HG03460 (cell line): ENCODE measurements around the gene CCDC24.
A peak's percentile ranks its signal among the peaks of the same experiment; 100 is the strongest.

Source experiments
- ATAC-seq: cut with Tn5 transposase; IDR thresholded peaks from one replicate; pipeline ENCODE4 v1.9.1; 2021; ENCODE audit not compliant: unreplicated experiment

CCDC24 gene

DNA sequence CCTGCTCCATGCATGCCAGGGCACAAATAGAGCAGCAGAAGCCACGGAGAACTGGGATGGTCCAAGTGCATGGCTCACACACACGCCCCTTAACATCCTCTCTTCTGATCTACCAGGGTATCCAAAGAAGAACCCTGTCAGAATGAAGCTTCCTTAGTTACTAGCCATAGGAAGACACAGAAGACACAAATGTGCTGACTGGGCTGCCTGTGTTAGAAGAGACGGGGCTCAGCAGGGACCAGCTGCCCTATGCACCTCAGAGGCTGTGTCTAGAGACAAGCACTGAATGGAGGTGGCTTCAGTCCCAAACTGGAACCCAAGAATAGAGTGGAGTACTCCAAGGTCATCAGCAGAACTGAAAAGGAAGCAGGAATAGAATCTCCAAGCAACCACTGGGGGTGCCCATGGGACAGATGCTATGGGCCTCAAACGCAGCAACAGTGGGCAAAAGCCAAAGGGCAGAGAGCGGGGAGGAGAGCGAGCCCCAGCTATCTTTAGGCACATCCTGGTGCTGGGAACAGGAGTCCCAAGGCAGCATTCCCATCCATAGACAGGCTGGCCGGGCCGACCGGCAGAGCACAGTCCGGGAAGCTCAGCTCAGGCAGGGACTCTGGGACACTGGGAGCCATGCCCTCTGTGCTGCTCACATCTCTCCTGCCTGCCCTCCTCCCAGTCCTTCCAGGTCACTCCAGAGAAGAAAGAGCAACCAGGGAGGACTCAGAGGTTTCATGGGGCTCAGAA lies 30.4 kb downstream of the CCDC24 start:
- no peak for ATAC-seq

DNA sequence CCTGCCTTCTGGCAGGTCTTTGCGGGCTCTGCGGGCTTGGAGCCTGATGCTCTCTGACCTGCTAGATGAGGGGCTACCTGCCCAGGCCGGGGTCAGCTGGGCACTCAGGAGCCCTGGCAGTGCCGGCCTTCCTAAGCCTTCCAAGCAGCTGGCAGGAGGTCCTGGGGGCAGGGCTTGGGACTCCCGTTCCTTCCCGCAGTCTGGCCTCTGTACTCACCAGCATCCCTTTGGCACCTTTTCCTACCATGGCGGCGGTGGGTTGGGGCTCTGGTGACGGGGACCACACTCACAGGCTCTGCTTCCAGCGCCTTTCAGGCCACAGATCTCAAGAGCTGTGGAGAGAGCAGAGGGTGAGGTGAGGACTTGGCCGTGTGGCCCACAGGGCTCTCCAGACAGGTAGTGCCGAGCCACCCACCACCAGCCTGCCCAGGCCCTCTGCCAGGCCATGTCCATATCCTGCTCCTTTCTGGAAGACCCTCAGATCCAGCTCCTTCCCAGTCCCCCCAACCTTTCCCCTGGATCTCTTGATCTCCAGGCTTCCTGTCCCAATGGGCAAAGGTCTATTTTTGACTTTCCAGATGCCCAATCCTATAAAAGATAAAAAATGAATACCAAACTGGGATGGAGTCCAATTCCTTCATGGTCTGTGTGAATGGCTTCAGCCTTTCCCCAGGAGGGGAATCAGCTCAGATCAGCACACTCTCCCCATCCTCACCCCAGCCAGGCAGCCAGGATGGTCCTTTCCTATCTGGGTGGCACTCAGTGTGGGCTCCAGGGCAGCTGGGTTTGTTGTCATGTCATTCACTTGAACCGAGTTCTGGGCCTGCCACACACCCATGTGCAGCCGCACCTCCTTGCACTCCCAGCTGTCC lies 32.9 kb downstream of the CCDC24 start:
- no peak for ATAC-seq

DNA sequence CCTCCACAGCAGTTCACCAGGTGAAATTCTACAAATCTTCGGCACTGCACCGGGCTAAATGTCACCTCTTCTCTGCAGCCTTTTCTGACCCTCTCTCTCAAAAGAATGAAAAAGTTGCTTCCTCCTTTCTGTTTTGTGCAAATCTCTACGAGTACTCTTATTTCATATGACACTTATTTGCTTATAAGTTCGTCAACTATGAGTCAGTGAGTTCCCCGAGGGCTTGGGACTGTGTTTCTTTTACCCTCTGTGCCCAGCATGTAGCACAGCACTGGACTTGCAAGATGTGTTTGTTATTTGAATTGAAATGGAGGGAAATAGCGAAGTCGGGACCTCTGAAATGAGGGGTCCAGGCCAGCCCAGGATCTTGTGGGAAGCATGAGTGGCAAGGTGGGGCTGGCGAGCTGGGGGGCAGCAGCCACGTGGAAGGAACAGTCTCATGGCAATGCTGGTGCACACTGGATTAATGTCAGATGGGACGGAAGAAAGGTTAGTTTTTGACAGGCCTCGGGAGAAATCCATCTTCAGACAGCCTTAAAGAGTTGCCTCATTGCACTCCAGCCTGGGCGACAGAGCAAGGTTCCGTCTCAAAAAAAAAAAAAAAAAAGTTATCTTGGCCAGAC lies 33.6 kb downstream of the CCDC24 start:
- no peak for ATAC-seq

DNA sequence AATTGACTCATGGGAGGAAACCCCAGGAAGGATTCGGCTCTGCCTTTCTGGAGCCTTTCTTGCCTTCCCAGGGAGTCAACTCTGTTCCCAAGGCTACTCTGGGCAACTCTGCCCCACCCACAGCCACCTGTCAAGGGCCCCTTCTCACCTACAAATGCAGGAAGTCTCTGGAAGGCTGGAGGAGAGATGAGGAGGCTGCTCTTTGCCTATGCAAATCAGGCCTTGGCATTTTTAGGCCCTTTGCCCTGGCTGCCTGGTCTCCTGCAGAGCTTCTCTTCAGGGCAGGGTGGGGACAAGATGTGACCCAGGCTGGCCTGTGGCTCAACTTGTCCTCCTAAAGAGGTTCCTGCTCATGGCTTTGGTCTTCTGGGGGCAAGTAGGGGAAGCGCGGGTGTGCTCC lies 34.4 kb downstream of the CCDC24 start:
- ATAC-seq, result no peak

DNA sequence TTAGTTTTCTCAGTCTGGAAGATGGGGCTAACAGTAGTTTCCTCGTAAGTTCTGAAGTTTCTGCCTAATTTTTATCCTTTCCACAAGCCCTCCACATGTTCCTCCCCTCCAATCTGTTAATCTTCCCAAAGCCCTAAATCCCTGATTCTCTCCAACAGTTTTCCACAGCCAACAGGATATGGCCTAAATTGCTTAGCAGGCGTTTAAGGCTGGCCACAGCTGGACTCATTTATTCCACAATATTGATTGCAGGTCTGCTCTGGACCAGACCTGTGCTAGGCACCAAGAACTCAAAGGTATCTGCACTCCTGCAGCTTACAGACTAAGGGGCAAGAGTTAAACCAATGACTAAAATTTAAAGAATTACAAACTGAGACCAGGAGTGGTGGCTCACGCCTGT lies 35.9 kb downstream of the CCDC24 start:
- no peak for ATAC-seq

DNA sequence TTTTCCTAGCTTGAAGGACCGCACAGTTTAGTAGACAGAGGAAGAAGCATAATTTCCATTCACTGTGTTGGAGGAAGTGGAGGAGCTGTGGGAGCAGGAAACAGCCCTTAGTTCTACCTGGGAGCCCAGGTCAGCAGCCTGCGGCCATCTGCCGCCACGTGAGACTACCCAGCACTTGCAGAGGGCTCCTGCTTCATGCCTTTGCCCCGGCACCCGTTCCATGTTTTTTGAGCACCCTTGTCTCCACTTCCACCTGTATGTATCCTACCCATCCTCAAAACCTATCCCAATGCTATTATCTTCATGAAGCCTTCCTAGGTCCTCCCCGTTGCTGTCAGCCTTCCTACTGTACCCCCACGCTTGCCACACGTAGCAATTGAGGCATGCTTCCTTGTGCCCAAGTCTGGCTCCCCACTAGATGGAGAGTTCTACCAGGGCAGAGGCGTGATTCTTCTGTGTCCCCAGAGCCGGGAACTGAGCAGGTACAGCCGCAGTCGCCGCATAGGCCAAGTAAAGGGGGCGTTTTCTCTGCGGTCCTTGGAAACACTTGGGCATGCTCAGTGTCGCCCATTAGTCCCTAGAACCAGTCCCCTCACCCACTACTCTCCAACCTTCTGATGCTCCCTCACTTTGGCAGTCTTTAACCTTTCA lies 38.0 kb downstream of the CCDC24 start:
- ATAC-seq, result peak; percentile 32

DNA sequence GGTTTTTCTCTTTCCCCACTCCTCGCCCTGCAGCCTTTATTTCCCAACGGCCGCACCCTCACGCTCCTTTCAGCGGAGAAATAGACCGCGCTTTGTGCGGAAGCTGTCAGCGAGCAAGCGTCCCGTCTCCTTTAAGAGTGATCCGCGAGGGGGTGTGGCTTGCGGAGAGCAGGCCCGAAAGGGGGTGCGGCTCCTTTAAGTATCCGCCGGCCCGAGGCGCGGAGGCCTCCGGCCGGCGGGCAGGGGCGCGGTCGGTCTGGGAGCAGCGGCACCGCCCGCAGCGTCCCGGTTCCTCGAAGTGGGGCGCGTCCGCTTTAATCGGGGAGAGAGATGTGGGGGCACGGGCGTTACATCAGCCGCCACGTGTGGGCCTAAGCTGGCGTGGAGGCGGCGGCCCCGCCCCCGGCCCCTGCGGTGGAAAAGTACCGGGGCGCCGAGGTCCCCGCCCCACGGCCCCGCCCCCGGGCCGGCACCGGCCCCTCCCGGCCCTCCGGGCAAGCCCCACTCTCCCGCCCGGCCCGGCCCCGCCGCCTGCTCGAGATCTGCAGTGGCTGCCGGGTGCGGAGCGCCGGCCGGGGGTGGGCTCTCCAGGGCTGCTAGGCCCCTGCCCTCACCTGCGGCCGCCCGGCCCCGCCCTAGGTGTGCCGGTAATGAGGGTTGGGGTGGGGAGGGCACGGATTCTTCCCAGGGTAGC lies 38.7 kb downstream of the CCDC24 start:
- peak; percentile 73 for ATAC-seq

DNA sequence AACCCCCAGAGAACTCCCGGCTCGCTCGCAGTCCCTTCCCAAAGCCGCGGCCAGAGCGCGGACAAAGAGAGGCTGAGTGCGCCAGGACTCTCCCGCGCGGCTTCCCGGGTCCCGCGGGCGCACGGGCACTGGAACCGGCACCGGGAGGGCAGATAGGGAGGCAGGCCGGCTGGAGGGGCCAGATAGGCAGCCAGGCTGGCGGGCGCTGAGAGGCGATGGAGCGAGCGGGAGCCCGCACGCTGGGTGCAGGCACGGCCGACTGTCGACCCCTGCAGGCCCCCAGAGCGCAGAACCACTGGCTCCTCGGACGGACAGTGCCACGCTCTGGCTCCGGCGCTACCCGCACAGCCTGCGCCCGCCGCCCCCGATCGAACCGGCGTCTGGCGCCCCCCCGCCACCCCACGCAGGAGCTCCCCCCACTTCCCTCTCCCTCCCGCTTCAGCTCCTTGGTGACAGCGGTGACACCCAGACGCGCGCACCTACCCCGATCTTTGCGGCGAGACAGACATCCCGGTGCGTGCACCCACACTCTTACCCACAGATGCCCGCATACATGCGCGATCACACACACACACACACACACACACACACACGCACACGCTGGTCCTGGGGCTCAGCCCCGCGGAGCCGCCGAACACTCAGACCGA lies 39.3 kb downstream of the CCDC24 start:
- ATAC-seq, result peak; percentile 21

DNA sequence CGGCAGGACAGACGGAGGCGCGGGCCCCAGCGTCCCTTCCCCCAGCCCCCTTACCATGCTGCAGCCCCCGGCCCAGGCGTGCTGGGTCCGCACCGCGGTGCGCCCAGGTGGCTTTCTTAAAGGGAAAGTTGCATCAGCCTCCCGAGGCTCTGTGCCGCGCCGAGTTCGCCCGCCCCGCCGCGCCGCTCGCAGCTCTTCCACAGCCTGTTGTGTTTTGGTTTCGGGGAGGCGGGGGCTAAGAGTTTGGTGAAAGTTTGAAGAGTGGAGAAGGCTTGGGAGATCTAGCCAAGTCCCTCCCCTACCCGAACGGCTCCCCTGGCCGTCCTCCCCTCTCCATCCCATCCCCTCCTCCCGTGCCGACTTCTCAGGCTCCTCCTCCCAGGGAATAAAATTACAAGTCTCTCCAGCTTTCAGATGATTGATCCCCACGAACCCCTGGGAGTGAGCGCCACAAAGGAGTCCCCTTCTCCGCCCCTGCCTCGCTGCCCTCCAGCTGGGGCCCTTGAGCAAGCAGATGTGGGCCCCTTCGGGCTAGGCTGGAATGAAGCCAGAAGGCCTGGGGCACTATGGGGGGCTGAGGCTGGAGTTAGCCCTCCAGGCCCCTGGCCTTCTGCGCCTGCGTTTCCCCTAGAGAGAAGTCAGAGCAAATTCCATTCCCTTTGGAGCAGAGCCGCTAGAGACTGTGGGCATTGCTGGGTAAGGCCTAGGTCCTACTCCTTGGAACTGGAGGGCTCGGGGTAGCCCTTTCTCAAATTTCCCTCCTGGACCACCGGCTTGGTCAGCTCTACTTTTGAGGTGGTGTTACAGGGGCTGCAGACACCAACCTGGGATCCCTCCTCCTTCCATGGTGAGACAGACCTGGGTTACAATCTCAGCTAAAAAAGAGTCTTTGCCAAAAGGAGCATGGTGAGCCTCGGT lies 40.1 kb downstream of the CCDC24 start, which contains the start of gene SLC6A9:
Gene SLC6A9 (minus strand): TSS at position 211 of the 918 bp plus-strand sequence. CDS start 7,185 bp downstream, outside the sequence.
- no peak for ATAC-seq

DNA sequence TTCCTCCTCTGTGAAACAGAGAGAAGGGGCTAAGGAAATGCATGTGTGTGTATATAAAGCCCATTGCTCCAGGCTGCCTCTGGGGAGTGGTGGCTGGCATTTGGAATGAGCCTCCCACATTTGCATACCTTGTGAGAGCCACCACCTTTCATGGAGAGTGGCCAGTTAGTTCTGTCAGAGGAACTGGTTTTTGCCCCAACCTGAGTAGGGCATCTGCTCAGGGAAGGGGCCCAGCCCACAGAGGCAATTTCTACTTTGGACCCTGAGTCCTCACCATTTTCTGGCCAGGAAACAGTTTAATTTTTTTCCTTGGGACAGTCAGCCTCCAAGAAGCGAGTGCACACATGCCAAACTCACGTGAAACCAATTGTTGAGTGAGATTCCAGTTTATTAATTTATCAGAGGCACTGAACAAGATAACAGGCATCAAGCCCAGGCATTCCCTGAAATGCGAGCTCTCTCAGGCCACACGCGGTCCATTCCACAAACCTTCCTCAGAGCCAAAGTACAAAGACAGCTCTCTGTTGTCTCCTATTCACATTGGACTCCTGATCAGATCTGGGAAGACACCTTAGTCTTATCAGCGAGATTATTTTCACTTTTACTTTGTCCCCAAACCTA lies 40.9 kb downstream of the CCDC24 start:
- ATAC-seq, result no peak

DNA sequence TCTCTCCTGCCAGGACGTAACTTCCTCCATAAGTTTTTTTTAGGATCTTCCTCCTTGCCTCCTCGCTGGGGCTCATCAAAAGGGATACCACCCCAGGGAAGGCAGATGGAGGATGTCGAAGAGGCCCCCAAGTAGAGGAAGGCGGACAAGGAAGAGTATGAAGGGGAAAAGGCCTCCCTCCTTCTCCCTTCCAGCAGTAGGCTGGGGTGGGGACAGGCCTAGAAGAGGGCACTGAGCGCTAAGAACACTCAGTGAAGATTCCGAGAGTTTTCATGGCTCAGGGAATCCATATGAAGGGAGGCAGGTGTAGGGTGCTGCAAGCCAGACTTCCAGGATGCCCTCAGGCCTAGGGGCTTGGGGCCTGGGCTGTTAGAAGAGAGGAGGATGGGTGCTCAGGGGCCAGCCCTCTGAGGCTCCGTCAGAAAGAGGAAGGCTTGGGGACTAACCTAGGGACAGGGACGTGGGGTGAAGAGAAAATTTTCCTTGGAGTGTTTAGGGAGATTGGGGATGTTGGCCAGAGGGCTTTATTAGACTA lies 41.7 kb downstream of the CCDC24 start:
- ATAC-seq, result no peak

DNA sequence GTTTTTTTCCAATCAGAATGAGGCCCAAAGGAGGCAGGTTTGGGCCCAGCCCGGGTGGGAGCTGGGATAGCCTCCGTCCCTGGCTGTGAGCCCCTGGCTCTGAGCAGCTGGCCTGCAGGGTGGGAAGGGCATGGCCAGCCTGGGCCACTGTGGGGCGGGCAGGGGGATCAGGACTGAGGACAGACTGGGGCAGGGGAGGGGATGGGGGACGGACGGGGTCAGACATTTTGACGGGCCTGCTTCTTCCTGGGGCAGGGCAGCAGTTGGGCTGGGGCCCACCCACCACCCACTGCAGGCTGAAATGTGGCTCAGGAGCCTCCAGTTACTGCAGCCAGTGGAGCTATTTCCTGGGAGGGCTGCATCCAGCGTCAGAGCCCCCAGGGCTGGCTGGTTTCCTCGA lies 42.4 kb downstream of the CCDC24 start:
- no peak for ATAC-seq

DNA sequence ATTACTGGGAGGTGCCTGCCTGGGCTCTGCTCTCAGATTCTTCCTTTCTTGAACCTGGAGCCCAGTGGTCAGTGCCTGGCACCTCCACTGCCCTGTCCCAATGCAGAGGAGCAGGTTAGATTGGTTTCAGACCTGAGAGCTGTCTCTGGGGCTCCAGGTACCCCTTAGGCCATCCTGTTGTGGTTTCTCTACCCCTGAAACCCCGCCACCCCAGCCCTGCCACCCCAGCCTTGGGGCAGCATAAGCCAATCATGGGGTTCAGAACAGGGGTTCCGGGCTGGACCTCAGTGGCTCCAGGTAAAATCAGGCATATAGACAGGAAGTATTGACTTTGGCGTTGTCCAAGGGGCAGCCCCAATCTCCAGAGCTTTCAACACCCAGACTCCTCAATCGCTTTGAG lies 43.0 kb downstream of the CCDC24 start:
- ATAC-seq, result no peak

DNA sequence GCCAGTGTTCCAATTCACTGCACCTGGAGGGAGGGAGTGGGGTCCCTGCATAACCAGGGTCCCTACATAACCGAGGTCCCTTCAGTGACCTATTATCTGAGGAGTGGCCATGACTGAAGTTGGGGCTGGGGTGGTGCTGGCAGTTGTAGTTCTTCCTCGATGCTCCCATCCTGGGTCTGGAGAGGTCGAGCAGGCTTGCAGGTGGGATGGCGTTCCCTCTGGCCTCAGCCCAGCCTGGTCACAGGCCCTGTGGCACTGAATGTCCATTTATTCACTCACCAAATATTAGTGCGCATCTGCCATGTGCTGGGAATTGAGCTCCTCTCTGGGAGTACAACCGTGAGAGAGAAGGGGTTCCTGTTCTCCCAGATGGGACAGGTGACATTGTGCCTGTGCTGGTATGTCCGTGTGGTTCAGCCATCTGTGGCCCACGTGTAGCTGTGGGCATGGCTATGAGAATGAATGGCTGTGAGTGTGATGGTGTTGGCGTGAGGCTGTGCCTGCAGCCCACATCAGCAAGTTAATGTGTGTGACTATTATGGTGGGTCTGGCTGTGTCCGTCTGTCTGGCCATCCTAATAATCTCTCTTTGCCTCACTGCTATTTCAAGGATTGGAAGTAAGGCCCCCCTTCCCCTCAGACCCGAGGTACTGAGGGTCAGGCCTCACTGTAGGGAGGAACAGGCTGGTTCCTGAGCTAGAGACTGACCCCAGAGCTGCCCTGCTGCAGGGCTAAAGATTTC lies 43.7 kb downstream of the CCDC24 start:
- no peak for ATAC-seq

DNA sequence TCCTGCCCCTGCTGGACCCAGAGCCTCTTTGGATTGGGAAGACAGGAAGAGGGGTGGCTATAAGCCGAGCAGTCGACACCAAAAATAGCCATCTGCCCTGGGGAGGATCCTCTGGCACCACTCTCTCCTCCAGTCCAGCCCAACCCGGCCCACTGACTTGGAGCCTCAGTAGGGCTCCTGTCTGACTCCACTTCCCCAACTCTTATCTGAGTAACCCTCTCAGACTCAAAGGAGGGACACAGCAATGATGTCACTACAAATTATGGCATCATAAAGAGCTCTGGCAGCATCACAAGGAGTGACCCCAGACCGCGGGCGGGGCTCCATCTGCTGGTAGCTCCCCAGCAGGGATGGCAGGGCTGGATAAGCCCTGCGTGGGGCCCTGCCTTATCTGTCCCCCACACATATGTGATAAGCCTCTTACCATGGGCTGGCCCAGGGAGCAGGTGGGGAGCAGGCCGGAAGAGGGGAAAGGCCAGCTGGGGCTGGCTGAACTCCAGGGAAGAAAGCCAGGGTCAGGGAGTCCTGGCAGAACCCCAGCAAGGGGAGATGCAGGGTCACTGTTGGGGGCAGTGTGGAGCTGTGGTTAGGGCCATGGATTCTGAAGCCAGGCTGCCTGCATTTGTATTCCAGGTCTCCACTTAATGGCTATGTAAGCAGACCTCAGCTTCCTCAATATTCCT lies 44.5 kb downstream of the CCDC24 start:
- no peak for ATAC-seq

DNA sequence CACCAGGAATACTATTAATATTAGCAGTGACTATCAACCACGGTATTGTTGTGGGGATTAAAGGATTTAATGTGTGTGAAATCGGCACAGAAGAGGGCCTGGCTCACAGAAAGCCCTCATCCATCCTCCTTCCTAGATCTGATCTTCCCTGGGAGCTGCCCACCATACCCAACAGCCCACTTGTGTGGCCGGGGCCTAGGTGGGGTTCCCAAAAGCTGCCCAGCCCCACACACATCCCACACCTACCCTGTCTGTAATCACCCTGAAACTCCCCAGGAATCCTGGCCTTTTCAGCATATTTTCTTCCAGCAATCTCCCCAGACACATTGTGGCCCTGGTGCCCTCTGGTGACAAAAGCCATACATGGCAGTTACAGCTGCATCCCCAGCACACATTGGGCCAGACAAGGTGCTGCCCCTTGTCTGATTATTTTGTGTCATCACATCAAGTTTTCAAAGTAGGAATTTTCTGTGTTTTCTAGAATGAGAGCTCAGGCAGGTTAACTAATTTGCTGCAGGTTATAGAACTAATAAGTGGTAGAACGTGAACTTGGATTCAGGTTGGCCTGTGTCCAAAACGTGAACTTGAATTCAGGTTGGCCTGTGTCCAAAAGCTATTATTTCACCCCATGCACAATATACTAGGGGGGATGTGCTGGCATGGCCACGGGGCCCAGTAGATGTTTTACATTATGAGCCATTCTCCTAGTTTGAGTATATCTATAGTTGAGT lies 45.2 kb downstream of the CCDC24 start:
- no peak for ATAC-seq
